Embryonic facial prominence (tissue), 1 donor: ENCODE results near the gene ITPR1.

Experiments
- DNase-seq: peaks from one replicate; pipeline ENCODE4 v3.0.0-alpha.2; 2016; ENCODE audit errors: extremely low spot score

Gene ITPR1

DNA sequence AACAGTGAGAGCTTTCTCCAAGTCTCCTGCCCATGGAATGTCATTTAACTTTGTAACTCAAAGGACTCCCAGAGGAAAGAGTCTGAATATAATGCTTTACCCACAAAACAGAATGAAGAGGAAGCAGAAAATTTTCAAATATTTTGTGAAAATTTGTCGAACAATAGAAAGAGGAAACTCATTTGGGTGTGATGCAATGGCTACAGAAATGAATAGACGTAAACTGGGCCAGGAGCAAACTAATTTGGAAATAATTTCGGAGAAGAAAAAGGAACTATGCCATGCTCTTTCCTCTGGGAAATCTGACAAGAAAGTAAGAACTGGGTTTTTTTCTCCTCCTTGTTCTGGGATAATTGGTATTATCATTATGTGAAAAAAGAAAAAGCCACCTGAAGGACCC is 14.9 kb upstream of the ITPR1 start:
- DNase-seq, result no peak

DNA sequence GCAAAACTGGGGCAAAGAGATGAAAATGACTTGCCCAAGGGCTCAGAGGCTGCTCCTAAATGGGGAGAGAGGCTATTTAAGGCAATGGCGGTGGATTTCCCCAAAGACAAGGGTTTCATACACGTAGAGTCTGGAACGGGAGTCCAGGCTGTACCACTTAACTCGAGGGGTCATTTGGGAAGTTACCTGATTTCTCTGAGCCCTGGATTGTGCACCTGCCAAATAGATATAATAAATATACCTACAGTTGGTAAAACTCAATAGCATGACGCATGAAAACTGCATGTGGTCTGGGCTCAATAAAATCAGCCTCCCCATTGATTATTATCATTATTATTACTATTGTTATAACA is 1.3 kb upstream of the ITPR1 start:
- no peak for DNase-seq

DNA sequence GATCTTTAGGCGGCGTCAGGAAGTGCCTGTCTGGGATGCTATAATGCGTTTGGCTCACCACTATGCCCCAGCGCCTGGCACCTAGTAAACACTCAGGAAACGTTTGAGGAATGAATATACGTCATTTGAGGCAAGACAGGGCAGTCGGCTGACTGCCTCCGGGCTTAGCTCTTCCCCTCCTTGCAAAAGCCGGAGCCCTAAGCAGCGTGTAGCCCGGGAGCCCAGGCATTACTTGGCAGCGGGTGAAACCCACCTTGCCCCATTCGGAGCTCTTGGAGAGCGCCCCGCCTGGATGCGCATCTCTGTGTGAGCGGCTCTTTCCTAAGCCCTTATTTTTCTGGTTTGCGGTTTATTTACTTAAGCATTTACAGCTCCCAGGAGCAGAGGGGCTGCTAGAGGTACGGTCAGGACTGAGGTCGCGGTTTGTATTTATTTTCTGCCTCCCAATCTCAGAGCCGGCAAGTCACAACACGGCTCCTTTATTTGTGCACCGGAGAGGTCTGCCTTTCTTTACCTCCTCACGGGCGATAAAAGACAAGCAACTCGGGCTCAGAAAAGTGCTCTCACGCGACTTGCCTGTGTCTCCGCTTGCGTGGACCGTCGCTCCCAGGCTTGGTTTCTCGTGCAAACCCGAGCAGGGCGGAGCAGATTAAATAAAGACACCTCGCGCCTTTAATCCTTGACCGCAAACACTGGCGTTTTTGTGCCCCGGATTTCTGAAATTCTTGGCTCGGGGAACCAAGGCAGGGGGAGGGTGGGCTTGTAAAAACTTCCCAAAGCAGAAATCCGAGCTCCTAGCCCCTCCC is 737 bp upstream of the ITPR1 start:
- peak; percentile 35 for DNase-seq

DNA sequence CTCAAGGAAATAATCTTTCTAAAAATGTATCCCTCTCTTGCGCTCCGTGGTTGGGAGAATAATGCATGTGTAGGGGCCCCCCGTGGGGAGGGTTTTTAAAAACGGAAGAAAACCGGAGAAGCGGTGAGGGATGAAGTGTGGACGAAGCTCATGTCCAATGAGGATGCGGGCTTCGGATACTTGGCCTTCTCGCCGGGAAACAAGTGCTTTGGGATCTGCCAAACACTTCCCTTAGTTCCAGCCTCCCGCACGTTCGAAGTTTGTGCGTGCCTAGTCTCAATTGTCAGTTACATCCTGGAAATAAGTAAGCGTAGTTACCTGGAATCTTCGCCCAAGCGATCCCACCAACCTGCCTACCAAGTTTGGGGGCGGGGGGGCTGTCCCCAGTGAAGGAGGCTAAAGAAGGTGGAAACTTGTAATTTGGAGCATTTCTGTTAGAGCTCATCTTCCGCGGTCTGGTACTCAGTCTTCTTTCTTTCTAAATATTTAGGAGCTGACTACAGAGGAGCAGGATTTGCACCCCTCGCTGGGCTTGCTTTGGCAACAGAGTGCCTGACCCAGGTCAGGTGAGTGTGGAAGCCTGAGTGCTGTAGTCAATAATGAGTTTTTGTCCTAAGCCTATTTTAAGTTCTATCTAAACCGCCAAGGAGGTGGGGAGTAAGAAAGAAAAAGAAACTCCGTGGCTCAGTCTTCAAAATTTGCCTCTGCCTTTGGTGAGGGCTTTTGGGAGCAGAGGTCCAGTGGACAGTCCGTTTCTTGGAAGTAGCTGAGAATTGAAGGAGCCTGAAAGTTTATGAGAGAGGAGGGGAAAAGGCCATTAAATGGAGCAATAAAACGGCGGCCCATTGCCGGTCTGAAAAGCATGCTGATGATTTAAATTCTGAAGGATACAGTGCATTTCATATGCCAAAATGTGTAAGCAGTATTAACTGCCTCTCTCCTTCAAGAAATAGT is 1.1 kb downstream of the ITPR1 start:
- no peak for DNase-seq

DNA sequence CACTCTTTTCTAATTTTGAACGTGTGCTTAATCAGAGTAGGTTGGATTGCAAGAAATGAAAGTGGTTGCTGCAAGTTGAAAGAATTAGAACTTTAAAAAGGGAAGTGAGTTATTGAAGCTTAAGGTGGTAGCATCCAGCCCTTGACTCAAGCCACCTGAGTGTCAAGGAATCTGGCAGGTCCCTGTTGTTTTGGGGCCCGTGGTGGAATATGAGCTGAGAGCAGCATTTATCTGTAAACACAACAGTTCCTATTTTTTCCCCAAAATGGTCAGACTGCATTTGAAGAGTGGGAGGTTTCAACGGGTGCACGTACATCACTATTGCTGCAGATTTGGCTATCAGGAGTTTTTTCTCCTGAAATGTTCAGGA is 1.7 kb downstream of the ITPR1 start:
- no peak for DNase-seq

DNA sequence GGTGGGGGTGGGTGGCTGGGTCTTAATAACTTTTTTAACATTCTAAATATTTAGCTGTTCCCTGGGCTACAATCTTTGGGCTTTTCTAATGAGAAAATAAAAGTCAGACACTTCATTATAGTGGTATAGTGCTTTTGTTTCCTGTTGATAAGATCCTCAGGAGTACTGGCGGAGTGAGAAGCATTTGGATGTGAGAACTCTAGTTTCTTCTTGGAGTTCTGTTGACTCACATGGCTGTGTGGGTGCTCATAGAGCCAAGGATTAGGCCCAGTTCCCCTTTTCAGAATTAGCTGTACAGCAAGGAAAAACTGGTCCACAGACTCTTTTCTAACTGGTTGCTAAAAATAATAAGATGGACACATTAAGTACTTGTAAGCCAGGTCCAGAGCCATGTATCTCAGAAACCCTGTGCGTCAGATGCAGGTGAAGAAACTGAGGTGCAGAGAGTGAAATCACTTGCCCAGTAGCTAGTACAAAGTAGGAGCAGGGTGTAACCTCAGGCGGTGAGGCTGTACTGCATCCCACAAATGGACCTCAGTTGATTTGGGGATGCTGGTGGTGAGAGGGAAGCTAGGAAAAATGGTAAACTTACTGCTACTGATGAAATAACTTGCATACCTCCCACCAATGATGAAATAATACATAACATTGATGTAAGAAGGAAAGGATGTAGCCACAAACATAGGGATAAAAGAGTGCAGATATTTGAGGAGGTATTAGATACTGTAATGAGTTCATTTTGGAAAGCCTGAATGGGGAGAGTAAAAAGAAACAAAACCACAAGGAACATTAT is 2.3 kb downstream of the ITPR1 start:
- no peak for DNase-seq

DNA sequence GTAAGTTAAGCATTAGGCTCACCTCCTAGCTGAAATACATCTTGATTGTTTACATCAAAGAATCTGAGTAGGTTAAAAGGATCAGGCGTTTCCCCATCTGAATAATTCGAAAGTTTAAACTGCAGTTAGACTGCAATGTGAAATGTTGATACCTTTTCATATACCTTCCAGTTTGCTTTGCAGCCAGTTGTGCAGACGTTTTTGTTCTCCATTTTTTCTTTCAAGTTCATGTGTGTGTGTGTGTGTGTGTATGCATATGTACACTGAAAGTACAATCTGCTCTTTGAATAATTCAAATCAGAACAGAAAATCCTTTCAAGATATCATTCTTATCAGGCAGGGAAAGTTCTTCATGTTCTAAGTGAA is 2.9 kb downstream of the ITPR1 start:
- DNase-seq, result no peak

DNA sequence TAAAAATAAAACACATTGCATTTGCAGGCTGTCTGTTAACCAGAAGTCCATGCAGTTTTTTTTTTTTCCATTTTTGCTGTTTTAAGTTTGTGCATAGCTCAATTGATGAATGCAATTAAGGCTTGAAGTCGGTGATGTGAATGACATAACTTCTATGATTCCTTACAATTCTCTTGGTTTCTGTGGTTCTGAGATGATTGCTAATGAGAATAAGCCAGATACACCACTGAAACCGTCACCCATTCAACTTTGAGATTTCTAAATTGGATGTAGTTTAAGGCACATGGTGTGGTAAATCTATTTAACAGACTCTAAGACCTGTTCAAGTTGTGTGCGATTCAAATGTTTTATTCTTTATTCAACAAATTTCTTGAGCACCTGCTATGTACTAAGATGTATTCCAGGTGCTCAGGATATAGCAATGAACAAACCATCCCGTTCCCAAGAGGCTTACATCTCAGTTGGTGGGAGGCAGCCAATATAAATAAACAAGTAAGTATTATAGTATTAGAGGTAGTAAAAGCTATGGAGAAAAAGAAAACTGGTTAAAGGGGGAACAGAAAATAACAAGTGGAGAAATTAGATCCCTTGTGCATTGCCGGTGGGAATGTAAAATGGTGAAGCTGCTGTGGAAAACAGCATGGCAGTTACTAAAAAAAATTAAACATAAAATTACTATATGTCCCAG is 4.0 kb downstream of the ITPR1 start:
- no peak for DNase-seq

DNA sequence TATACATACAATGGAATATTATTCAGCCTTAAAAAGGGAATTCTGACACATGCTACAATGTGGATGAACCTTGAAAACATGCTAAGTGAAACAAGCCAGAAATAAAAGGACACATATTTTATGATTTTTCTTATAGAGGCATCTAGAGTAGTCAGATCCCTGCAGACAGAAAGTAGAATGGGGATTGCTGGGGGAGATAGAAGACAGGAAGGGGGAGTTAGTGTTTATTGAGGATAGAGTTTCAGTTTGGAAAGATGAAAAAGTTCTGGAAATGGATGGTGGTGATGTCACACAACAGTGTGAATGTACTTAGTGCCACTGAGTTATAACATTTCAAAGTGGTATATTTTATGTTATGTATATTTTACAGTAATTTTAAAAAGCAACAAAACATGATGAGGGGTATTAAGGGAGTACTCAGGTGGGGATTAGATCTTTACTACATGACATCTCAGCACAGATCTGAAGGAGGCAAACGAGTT is 4.7 kb downstream of the ITPR1 start:
- DNase-seq, result no peak

DNA sequence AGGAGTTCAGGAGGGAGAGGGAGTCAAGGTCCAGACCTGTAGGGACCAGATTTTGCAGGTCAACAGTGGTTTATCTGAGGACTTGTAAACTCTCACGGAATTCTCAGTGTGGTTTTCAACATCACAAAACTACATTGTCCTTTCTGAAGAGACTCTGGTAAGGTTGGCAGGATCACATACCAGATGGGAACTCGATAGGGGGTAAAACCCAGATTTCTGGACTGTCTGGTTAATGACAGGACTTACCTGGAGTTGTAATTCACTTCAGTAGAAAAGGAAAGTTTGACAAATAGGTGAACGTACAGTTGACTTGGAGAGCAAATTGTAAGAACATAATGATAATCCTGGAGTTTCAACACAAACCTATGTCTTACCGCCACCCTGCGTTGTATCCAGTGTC is 5.3 kb downstream of the ITPR1 start:
- DNase-seq, result no peak

DNA sequence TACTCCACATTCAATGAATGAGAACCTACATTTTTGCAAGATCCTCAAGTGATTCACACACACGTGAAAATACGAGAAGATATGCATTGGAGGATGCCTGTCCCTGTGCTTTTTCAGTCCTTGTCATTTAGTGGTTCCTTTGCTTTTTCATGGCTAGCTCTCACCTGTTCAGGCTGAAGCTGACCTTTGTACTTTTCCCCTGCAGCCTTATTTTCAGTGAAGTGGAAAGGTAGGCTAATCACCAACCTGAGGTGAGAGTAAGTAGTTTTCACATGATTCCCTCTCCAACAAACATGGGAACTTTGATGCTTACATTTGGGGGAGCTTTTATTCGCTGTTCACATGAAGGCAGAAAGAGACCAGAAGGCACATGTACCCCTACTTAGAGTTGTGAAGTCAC is 8.3 kb downstream of the ITPR1 start:
- DNase-seq, result no peak

DNA sequence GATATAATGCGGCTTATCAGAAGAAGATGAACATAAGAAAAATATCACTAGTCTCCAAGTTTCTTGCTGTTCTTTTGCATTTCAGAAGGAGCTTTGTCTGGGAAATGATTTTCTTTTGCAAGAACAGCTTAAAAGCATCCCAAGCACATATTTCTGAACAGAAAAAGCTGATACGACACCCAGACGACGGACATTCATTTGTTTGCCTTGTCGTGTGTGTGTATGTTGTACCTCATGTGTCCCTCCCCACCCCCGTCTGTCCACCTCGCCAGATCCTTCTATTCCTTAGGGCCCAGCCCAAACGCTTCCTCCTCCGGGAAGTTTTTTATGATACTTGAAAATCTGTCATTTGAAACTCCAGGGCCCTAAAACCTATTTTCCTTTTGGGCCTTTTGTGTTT is 8.8 kb downstream of the ITPR1 start:
- no peak for DNase-seq

DNA sequence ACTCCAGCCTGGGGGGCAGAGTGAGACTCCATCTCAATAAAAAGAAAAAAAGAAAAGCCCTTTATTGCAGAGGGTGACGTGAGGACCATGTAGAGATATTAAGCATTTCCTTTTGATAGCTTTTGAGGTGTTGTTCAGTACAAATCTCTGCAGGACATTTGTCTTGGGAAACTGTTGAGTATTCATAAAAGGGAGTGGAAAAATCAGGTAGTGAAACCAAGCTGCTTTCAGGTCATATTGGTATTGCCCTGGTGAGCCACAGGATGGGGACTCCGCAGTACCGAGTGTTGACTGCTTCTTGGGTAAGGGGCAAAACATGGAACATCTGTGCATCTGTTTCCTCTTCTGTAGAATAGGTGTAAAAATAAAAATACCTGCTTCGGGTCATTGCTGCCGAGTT is 9.9 kb downstream of the ITPR1 start:
- DNase-seq, result no peak

DNA sequence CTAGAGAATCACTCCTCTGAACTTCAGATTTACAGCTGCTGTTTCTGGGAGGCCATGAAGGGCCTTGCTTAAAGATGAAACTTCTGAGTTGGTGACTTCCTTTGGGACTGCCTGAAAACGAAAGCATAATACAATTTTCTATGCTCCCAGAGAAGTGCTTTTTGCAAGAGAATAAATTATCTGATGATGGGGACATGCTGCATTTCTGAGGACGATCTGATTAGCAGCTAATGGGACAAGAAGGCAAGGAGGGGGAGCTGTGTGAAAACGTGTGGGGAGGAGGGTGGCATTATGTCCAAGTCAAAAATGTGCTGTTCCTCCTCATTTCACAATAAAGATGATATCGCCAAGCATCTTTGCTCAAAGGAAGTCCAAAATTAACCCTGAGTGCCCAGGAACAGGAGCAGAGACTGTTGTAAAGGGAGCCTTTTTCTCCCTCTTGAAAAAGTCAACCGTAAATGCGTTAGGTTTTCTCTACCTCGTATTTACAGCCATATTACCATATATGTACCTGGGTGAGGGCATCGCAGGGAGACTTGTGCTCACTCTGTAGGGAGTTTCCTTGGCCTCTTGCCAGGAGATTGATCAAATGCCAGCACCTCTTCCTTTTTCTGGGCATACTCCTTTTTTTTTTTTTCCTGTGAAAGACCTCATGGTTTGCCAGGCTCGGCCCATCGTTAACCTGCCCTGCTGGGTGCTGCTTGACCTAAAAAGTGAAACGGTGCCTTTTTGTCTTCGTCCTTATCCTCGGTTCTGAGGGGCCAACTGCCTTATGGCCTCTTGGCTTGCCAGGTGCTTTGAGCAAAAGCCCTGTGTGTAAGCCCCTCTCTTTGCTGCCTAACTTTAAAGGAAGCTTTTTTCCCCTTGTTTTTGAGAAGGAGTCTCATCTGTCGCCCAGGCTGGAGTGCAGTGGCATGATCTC is 11.5 kb downstream of the ITPR1 start:
- DNase-seq, result no peak

DNA sequence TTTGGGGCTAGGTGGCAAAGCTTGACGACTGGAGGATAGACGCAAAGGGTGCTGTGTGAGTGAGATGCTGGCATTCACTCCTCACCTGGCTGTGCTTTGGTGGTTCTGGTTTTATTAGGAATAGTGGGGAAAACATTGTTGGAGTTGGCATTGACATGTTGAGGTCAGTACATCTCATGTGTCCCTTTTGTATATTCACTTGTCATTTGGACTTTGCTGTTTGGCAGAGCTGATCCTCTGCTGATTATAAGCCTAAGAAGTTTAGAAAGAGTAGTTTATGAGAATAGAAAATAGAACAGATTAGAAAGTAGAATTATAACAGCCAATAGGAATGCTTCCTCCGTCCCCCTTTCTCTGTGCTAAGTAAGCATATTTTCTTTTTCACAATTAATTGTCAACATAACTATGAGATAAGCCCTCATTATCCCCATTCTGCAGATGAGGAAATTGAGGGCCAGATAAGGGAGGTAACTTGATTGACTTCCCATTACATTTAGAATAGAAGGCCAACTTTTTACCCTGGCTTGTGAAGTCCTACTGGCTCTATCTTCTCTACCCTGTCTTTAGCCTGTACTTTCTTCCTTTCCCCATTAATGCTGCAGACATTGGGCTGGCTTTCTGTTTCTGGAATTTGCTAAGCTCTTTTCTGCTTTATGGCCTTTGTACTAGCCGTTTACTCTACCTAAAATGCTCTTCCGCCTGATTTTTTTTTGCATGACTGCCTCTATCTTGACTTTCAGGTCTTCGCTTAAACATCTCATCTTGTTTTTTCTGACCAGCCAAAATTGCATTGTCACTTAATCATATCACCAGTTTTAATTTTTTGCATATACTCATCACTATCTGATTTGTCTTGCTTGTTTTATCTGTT is 12.8 kb downstream of the ITPR1 start:
- DNase-seq, result no peak

DNA sequence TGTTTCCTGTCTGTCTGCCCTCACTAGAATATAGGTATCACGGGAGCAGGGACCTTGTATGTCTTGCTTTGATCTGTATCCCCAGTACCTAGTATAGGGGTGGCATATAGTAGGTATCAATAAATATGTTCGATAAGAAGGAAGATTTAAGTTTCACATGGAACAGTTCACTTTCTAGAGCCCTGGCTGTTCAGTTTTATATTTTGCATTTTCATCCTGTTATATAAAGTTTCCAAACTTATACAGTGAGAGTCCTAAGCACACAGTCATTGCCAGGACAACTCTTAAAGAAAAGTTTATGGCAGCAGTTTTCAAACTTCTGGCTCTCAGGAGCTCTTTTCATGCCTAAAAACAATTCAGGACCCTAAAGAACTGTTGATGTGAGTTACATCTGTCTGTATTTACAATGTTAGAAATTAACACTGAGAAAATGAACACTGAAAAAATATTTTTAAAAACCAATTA is 13.4 kb downstream of the ITPR1 start:
- no peak for DNase-seq

DNA sequence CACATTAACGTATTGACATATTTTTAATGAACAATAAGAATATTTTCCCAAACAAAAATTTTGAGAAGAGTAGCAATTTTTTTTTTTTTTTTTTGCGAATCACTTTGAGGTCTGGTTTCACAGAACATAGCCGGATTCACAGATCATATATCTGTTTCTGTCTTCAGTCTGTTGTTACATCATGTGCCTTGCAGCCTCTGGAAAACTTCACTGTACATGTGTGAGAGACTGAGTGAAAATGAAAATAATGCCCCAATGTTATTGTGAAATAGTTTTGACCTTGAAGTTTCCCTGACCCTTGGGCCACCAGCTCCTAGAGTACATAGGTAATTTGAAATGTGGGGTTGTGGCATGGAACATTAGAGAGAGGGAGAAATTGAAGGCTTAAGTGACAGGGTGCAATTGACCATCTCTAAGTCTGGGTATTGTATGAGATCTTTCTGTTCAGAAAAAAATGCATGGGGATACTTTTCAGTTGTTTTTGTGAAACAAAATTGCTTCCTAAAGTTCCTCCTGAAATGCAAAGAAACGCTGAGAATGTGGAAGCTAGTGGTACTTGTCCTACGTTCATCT is 14.0 kb downstream of the ITPR1 start:
- no peak for DNase-seq

DNA sequence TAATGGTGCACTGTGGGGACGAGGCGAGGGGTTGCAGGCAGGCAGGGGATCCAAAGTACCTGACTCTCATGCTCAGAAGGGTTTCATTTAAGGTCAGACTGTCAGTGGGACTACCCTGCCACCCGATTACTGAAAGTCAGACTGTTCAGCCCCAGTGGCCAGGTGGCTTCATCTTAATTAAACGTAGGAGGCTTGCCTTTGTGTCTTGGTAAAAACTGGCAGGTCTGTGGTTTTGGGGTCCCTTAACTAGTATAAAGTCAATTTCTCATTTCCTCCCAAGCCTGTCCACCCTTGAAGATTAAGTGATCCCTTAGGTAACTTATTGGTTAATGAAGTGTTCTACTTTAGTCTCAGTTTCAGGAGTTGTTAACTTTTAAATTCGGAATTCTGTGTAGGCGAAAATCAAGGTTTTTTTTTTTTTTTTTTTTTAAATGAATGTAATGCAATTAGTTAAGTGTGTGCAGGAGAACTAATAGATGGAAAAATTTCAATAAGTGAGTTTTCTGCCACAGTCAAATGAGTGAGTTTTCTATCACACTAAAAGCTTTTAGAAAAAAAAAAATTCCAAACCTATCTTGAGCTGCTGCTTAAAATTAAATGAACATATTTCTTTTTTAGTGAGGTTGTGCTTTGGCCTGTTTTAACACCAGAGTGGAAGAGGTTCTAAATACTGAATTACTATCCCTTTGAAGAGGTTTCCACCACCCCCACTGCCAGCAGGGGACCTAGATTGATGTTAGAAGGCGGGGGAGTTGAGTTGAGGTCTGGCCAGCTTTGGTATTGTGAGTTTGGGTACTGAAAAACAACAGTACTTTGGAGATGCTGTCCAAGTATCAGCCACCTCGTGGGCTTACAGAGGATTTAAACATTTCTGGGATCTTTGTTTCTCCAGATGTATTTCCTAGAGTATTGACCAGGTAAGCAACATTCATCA is 15.2 kb downstream of the ITPR1 start:
- no peak for DNase-seq
